Measurements from ENCODE around the gene MYO5A.

DNA sequence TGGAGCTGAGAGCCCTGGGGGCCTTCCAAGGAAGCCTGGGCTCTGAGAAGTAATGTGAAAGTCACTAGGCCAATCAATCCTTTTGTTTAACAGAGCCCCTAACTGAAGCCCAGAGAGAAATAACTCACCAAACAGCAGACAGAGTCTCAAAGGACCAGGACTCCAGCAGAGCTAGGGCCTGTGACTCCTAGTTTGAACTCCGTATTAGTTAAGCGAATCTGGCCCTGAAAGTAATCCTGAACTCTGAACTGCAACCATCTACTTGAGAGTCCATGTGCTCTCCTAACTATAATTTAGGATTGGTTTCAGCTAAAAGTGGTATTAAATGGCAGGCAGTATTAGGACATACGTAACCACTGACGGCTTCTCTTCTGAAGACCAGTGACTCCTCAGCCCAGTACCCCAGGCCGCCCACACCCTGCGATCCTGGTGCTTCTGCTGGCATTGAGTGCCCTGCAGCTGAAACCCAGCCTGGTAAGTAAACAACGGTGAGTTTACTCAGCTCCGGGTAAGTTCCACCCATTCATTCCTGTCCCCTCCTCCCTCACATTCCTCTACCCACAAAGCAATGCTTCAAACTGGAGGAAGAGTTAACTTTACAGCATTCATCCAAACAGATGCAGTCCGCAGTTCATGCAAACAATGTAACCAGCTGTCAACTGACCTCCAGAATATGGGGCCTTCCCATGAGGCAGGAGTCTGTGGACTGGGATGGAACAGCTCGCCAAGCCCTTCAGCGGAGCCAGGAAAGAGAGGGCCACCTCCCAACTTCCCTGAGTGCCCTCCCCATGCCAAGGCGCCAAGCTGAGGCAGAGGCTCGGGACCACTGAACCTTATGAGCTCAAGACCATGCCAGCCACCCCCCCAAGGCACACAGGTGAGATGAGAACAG, 240.4 kb downstream of the MYO5A start:
- no peak for TF ChIP-seq CTCF (IDR thresholded peaks at IDR 0.05)
- no peak for TF ChIP-seq POLR2AphosphoS5 (IDR thresholded peaks at IDR 0.05)
